Psoas muscle (tissue), 8 donors: Measurements from ENCODE around the gene CPVL. TPM values are rescaled to one million over a fixed set of nuclear protein-coding genes. Genes with fewer than 3 reads are reported as not detected.

Experiments used
- ATAC-seq, 4 donors: fragments of 200-7000 bp; cut with Tn5 transposase; one replicate each; pipeline ENCODE4 v1.9.1; 2020; ENCODE audit warnings: moderate library complexity in 3 of 4, mild to moderate bottlenecking in 2 of 4
- DNase-seq, 2 donors: peaks; one replicate each; pipeline ENCODE4 v3.0.0-alpha.2; 2020
- H3K27ac ChIP-seq: fragments of 200-600 bp; one replicate; pipeline ENCODE4 v1.8.0; 2022
- H3K27me3 ChIP-seq, 3 donors: fragments of 200-600 bp in 1 of 3; one replicate each; pipeline versions ENCODE4 v1.6.1 to v1.8.0; 2013 to 2022; ENCODE audit warnings: low read length in 2 of 3, mild to moderate bottlenecking in 2 of 3, moderate library complexity in 1 of 3; ENCODE audit not compliant: insufficient read depth in 3 of 3
- H3K36me3 ChIP-seq, 2 donors: fragments of 200-600 bp in 1 of 2; one replicate each; pipeline versions ENCODE4 v1.6.1 to v1.8.0; 2013 to 2022; ENCODE audit warnings: low read depth in 1 of 2, mild to moderate bottlenecking in 1 of 2, moderate library complexity in 1 of 2; ENCODE audit not compliant: insufficient read depth in 1 of 2
- H3K4me1 ChIP-seq: fragments of 200-600 bp; one replicate; pipeline ENCODE4 v1.8.0; 2022
- H3K4me3 ChIP-seq: fragments of 200-600 bp; one replicate; pipeline ENCODE4 v1.8.0; 2022; ENCODE audit warnings: mild to moderate bottlenecking
- H3K9me3 ChIP-seq: fragments of 200-600 bp; one replicate; pipeline ENCODE4 v1.8.0; 2022
- WGBS, 3 donors: extraction: QIAGEN DNeasy Blood & Tissue Kit; methylation state at CpG; one replicate each; pipeline versions ENCODE4 v1.1.6 to v1.1.7; 2013; 5-methylcytosine and 5-hydroxymethylcytosine counted together
- intact Hi-C, 2 donors: fragments of 100-400 bp; cut with DNase I; formaldehyde crosslinking; loops; one replicate each; pipeline versions ENCODE4 v1.11.0 to v1.14.2; 2022
- polyA plus RNA-seq, 3 donors: library from polyadenylated mRNA; stranded (reverse); fragments of 200-250 nt; gene quantifications; one replicate each; pipeline ENCODE4 v1.2.3, GENCODE V29; 2013
- total RNA-seq, 4 donors: library from RNA; stranded (reverse); fragmentation: NEBNext Ultra II Directional in 2 of 4; extraction: Animal tissue kit (Norgen Biotek cat#: 25700) in 2 of 4; gene quantifications; one replicate each; pipeline versions ENCODE4 v1.2.1 to v1.2.4, GENCODE V29; 2021 to 2023
- TF ChIP-seq, protein P1 (sequence below): fragments of 200-600 bp; IDR thresholded peaks from one replicate; pipeline ENCODE4 v1.8.0; 2022; ENCODE audit warnings: antibody characterized with exemption
- donor health status: healthy with polysubstance abuse.
- donor health status: DM: no; HTN: no; CAD: no; lungs with moderate emphysema.
- donor health status: Bipolar disorder and iron deficiency.
- donor health status: healthy.
- donor health status: DM: yes; HTN: yes; CAD: no.
- donor health status: DM: no; HTN: no; CAD: no.
- donor health status: DM: no; HTN: no; CAD: no.
- donor health status: DM: yes; HTN: yes; CAD: no.

The CPVL gene
- total and polyA plus RNA-seq, 7 donors, result 1.6 to 49.6 (median 6.1) TPM

DNA sequence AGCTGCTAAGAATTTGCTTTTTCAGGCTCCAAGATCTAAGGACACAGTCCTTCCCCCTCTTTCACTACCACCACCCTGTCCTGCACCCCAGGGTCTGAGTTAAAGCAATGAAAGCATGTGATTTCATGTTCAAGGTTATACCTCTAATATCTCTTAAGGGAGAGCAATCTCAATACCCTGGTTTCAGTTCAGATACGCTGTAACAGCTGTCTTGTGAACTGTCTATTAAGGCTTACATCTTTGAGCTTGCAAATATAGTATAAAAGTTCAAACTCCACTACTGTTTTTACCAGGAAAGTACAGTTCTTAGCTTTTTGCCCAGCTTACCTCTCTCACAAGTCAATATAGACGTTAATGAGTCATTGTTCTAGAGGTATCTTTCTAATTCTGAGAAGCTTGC lies 2.6 kb downstream of the CPVL start:
- no peak overlapping the region for H3K27ac ChIP-seq
- WGBS, 3 donors, result 85 to 87% (median 85%) methylated on average over 2 of the region's 2 CpGs
- H3K4me1 ChIP-seq, result peaks cover 22% of the 10 kb centered on the region
- H3K9me3 ChIP-seq, result no peaks in the 10 kb centered on the region
- no peak for DNase-seq
- H3K36me3 ChIP-seq, result no peaks in the 10 kb centered on the region
- no peaks in the 10 kb centered on the region for H3K27me3 ChIP-seq
- ATAC-seq, result no peak
- TF ChIP-seq, protein P1, sequence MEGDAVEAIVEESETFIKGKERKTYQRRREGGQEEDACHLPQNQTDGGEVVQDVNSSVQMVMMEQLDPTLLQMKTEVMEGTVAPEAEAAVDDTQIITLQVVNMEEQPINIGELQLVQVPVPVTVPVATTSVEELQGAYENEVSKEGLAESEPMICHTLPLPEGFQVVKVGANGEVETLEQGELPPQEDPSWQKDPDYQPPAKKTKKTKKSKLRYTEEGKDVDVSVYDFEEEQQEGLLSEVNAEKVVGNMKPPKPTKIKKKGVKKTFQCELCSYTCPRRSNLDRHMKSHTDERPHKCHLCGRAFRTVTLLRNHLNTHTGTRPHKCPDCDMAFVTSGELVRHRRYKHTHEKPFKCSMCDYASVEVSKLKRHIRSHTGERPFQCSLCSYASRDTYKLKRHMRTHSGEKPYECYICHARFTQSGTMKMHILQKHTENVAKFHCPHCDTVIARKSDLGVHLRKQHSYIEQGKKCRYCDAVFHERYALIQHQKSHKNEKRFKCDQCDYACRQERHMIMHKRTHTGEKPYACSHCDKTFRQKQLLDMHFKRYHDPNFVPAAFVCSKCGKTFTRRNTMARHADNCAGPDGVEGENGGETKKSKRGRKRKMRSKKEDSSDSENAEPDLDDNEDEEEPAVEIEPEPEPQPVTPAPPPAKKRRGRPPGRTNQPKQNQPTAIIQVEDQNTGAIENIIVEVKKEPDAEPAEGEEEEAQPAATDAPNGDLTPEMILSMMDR, result no peak
- no peak overlapping the region for H3K4me3 ChIP-seq
- intact Hi-C loops, result no loop called here

DNA sequence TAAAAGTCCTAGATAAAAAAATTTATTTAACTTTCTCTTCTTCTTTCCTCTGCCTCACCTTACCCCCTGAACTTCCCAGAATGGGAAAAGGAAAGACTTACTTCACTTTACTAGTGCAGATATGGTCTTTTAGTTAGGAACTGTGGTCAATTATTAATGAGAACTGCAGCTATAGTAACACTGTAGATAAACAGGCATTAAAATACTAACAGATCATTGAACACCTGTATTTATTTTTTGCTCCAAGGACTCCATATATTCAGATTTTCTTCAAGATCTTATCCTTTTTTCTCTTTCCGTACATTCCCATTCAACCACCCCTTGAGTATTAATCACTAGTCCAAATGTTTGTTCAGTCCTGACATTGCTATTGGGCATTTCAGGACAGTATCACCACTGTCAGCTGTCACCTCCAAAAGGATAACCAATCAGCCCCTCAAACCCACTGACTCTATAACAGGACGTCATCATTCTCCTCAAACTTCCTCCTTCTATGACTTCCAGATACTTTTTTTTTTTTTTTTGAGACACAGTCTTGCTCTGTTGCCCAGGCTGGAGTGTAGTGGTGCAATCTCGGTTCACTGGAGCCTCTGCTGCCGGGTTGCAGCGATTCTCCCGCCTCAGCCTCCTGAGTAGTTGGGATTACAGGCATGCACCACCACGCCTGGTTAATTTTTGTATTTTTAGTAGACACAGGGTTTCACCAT lies 4.2 kb downstream of the CPVL start:
- Histone ChIP-seq H3K27ac (no peak overlapping the region), H3K36me3 (no peaks in the 10 kb centered on the region), H3K27me3 (no peaks in the 10 kb centered on the region), H3K4me3 (no peak overlapping the region), H3K4me1 (peaks cover 15% of the 10 kb centered on the region), H3K9me3 (no peaks in the 10 kb centered on the region)
- ATAC-seq (no peak), DNase-seq (no peak)
- intact Hi-C loops, result no loop called here
- WGBS, 3 donors, result 83 to 85% (median 85%) methylated on average over 7 of the region's 7 CpGs
- TF ChIP-seq, protein P1, result no peak

DNA sequence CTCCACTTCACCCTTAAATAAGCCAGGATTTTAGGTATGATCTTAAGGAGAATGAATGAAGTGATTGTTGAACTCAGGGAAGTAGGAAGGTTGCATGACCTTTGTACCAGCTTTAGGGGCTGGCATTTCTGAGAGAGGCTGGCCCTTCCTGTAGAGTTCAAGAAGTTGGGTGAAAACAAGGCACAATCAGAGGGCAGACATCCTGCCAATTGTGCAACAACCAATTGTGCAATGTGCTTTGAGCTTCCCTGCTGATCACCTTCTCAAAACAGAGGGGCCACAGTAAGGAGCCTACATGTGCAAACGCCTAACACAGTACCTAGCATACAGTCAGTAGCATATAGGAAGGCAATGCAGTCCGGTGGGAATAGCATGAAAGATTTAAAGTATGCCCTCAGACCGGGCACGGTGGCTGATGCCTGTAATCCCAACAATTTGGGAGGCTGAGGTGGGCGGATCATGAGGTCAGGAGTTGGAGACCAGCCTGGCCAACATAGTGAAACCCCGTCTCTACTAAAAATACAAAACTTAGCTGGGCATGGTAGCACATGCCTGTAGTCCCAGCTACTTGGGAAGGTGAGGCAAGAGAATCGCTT lies 5.4 kb downstream of the CPVL start:
- no peaks in the 10 kb centered on the region for H3K27me3 ChIP-seq
- no peaks in the 10 kb centered on the region for H3K36me3 ChIP-seq
- no peak overlapping the region for H3K27ac ChIP-seq
- ATAC-seq, result no peak
- 82 to 88% (median 83%) methylated on average over 7 of the region's 7 CpGs for WGBS, 3 donors
- H3K4me3 ChIP-seq, result no peak overlapping the region
- no peaks in the 10 kb centered on the region for H3K9me3 ChIP-seq
- TF ChIP-seq, protein P1, result no peak
- H3K4me1 ChIP-seq, result peaks cover 15% of the 10 kb centered on the region
- intact Hi-C loops, result no loop called here
- DNase-seq, result no peak

DNA sequence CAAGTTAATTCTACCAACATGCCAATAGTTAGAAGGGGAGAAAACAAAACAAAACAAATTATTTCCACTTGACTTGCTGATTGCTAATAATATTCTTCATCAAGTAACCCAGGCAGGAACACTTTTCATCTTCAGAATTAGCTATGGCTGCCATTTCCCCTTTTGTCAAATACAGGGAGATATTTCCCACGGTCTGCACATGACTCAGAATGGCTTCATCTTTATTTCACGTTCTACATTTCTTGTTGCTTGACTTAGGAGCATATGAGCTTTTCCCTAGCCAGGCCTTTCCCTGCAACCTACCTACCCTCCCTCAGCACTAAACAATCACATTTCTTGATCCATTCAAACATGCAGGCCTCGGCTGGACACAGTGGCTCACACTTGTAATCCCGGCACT lies 6.5 kb downstream of the CPVL start:
- Histone ChIP-seq H3K9me3 (no peaks in the 10 kb centered on the region), H3K36me3 (no peaks in the 10 kb centered on the region), H3K4me3 (no peak overlapping the region), H3K27ac (no peak overlapping the region), H3K27me3 (no peaks in the 10 kb centered on the region), H3K4me1 (peaks cover 9% of the 10 kb centered on the region)
- WGBS, 3 donors, result 63 to 80% (median 71%) methylated on average over 4 of the region's 4 CpGs
- TF ChIP-seq, protein P1, result no peak
- intact Hi-C loops, result no loop called here
- ATAC-seq (no peak), DNase-seq (no peak)
